ENCODE data around the gene TM4SF20.

TM4SF20 gene

DNA sequence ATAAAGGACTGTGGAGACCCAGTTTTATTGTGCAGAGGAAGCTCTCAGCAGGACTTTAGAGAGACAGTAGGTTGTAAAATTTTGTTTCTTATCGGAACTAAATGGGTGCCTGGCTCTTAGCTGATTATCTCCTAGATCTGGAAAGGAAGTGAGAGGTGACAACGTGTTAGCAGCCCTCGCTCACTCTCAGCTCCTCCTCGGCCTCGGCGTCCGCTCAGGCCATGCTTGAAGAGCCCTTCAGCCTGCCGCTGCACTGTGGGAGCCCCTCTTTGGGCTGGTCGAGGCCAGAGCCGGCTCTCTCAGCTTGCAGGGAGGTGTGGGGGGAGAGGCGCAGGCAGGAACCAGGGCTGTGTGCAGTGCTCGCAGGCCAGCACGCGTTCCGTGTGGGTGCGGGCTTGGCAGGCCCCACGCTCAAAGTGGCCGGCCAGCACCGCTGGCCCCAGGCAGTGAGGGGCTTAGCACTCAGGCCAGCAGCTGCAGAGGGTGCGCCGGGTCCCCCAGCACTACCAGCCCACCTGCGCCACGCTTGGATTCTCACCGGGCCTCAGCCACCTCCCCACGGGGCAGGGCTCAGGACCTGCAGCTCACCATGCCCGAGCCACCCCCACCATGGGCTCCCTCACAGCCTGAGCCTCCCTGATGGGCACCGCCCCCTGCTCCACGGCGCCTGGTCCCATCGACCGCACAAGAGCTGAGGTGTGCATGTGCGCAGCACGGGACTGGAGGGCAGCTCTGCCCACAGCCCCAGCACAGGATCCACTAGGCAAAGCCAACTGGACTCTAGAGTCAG, 58.6 kb downstream of the TM4SF20 start:
- no peak for DNase-seq (ENCODE audit: low spot score)

DNA sequence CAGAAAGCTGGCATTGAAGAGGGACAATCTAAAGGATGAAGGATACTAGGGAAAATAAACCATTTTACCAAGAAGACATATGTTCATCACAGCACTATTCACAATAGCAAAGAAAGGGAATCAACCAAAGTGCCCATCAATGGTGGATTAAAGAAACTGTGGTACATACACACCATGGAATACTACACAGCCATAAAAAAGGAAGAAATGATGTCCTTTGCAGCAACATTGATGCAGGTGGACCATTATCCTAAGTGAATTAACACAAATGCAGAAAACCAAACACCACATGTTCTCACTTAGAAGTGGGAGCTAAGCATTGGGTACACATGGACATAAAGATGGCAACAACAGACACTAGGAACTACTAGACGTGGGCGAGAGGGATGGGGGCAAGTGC, 61.3 kb downstream of the TM4SF20 start:
- no peak for DNase-seq (ENCODE audit: low spot score)

DNA sequence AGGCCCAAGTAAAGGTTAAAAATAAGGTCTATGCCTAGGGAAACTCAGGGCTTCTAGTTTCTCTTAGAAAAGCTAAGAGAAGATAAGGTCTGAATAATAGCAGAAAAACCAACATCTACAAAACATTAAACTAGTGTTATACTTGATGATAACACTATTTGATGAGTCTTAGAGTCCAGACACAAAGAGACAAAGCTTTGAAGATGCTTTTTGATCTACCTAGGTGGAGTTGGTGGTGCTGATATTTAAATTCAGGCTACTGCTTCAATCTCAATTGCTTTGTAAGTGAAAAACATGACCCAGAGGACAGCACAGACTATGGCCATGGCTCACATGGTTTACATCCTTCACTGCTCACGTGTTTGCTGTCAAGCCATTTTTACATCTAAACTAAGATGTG, 65.8 kb downstream of the TM4SF20 start:
- DNase-seq (ENCODE audit: low spot score), result no peak

DNA sequence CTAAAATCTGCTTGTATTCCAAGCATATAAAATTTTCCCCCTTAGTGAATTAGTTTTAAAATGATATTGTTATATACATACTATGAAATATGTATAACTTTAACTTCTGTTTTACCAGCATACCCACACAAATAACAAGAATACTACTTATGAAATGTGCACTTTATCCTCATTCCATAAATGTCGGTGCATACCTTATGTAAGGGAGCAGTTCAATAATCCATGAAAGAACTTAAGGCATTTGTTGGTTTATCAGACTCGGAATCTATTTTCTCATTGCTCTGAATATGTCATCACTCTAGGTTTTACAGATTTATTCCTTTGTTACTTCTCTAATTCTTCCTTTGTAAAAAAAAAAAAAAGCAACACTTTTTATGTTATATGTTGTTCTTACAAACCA, 66.5 kb downstream of the TM4SF20 start:
- no peak for DNase-seq (ENCODE audit: low spot score)

All from LoVo (cell line).